DMS53 (cell line): ENCODE results near the gene EIF4EBP2.

Experiments used
- DNase-seq: peaks from one replicate; lab custom pipeline; 2025; lab: John Stamatoyannopoulos, UW

Gene EIF4EBP2, protein sequence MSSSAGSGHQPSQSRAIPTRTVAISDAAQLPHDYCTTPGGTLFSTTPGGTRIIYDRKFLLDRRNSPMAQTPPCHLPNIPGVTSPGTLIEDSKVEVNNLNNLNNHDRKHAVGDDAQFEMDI

DNA sequence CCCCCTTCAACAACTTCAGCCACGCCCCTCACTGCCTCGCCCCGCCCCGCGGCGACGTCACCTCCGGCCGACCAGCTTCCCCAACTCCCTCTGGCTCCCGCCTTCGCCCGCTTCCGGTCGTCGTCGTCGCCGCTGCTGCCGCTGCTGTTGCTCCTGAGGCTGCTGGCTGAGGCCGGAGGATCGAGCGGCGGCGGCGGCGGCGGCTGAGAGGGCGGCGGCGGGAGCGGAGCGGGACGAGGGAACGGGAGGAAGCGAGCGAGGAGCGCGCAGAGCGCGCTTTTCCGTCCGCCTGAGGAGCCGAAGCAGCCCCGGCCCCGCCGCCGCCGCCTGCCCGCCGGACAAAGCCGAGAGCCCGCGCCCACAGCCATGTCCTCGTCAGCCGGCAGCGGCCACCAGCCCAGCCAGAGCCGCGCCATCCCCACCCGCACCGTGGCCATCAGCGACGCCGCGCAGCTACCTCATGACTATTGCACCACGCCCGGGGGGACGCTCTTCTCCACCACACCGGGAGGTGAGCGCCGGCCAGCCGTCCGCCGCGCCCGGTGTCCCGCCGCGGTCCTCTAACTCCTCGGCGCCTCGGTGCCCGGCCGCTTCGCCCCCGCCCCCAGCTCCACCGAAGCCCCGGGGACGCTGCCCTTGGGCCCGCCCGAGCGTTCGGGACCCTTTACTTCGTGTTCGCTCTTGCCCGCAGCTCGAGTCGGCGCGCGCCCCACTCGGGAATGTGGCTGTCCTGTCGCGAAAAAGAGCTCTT, at the start of gene EIF4EBP2:
EIF4EBP2 (plus strand) TSS at position 110 of the 751 bp plus-strand sequence; CDS start at position 367, 257 bp downstream.
- DNase-seq: peak; percentile 97

DNA sequence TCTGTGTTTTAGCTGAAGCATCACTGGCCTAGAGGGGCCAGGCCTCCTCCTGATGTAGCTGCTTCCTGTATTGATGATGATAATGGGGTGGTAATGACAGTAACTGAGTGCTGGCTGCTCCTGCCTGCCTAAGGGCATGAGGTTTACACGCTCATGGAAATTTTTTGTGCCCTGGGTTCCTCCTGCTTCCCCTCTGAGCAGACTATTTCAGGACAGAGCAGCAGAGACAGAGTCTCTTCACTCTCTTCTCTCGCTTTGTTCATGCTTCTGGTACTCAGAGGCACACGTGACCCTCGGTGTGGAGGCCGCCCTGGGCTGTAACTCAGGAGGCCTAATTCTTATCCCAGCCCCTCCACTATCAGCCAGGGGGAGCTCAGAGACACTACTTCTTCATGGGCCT, 49.4 kb upstream of the EIF4EBP2 start:
- DNase-seq: no peak

DNA sequence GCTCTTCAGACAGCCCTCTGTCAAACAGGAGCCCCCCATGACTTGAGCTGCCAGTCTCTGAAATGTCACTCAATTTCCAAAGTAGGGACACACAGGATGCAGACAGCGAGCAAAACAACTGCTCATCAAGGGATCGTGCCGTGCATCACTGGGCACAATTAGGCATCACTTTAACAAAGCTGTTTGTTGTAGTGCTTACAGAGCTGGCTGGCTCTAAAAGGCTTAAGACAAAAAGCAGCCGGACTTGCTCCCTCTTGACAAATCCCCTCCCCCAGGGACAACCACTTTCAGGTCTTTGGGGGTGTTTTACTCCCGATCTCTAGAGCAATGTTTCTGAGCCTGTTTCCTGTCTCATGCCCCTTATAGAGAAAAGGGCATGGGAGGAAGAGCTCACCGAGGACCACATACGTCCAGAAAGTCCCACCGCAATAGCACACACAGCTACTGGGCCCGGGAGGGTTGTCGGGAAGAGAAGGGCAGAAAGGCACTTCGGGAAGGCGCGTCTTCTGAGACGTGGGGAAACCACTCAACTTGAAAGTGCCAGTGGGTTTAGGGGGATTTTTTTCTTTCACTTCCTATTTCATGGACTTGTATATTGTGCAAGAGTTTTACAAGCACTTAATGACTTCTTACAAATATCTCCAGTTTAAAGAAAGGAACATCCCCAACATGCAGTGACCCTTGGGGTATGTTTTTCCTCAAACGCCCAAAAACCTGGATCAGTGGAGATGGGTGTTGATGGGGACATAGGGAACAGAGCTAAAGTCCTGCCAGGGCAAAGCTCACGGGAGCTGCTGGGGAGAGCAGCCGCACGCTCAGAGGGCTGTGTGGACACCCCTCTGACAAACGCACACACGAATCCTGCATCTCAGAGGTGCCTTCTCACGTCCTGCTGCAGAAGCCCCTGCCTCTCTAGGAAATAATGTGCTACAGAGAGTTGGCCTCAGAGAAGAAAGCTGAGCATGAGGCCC, 48.6 kb upstream of the EIF4EBP2 start:
- no peak for DNase-seq

DNA sequence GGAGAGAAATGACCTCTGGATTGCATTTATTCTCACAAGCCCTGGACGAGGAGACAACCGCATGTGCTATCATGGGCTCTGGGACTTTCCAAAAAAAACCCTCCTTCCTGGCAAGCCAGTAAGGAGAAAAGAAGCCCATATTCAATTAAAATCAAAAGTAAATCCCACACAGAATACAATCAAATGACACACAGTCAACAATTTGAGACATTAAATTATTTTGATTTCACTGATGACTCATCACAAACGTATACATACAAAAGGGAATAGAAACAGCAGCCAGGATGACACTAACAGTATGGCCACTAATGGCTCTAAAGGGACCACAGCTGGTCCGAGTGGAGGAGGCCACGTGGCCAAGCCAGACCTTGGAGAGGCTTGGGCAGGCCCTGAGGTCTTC, 46.4 kb upstream of the EIF4EBP2 start:
- DNase-seq: peak; percentile 33

DNA sequence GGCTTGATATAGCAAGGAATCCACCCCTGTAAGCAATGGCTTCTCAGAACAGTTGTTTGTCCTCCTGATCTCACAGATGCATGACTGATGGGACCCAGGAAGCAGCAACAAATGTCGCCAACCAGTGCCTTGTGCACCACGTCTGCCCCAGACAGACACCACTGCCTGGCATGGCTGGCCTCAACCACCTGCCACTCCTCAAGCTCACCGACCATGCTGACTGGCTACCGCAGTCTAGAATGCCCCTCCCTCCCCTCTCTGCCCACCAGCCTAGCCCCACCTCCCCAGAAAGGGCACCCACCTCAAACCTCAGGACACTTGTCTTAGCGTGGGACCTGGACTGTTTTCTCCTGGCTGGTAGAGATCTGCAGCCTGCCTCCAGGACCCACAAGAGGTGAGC, 45.5 kb upstream of the EIF4EBP2 start:
- DNase-seq: peak; percentile 32

DNA sequence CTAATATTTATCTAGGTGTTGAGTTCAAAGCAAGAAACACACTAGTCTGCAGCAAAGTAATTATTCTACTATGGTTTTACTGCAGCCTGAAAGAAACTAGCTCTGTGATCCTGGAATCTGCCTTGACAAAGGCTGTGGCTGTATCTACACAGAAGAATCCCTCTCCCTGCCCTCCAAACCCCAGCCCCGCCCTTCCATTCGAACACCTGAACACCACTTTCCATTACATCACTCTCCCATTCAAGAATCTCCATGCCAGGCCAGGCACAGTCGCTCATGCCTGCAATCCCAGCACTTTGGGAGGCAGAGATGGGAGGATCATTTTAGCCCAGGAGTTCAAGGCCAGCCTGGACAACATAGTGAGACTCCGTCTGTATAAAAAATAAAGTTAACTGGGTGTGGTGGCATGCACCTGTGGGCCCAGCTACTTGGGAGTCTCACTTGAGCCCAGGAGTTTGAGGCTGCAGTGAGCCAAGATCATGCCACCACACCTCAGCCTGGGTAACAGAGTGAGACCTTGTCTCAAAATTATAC, 44.9 kb upstream of the EIF4EBP2 start:
- no peak for DNase-seq

DNA sequence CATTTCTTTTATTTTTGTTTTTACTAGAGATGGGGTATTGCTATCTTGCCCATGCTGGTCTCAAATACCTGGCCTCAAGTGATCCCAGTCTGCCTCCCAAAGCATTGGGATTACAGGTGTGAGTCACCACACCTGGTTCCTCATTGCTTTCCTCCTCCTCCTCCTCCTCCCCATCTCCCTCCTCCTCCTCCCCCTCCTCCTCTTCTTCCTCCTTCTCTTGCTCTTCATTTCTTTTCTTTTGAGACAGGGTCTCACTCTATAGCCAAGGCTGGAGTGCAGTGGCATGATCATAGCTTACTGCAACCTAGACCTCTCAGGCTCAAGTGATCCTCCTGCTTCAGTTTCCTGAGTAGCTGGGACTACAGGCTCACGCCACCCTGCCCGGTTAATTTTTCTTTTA, 43.7 kb upstream of the EIF4EBP2 start:
- DNase-seq: no peak

DNA sequence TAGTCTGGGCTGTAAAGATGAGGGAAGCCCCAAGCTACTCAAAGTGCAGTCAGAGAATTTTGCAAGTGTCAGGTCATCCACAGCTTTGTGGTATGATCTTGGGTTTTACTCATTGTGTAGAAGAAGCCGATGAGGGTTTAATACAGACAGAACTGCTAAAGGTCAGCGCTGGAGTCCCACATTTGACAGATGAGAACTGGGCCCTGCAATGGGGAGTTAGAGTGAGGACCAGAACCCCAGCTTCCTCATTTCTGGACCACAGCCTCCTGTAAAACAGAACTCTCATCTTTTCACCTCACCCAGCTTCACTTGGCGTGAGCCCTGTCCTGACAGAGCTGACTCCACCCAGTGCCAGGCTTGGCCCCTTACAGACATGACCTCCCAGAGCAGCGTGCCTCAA, 41.6 kb upstream of the EIF4EBP2 start:
- DNase-seq: no peak

DNA sequence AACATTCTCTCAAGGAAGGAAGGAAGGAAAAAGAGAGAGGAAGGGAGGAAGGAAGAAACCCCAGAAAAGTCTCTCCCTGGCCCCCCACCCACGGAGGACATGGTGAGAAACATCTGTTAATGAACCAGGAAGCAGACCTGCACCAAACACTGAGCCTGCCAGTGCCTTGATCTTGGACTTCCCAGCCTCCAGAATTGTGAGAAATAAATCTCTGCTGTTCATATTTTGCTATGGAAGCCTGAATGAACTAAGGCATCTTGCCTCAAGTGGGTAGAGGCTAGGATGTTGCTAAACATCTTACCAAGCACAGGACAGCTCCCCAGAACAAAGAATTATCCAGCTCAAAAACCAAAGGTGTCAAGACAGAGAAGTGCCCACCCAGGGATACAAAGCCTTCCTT, 40.7 kb upstream of the EIF4EBP2 start:
- DNase-seq: no peak

DNA sequence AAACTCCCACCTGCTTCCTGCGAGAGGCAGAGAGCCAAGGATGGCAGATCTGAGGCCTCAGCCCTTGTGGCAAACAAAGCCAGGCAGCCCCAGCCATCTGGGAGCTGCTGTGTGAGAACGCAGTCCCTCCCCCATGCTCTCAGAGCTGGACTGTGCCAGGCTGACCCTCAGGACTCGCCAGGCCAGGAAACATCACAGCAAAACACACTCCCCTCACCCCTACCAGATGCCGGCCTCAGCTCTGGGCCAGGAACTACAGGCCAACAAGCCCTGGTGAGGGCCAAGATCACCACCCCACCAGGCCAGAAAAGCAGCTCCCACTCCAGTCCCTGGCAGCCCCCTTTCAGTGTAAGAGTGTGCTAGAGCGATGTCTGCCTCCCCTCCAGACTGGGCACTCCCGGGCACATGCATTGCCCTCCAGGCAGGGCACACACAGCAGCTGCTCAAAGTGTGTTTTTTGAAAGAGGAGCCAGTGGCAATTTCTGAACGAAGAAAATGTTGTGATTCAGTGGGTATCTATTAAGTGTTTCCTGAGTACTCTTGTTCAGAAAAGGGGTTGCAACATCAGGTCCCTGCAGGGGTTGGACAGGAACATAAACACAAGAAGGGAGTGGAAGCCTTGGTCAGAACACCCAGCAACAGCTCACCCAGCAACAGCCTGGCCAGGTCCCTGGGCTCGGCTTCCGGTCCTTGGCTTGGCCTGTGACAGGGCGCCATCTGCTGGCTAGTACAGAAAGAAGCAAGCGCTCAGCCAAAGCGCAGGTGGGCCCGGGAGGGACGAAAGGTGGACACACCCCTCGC, 39.8 kb upstream of the EIF4EBP2 start:
- peak; percentile 94 for DNase-seq

DNA sequence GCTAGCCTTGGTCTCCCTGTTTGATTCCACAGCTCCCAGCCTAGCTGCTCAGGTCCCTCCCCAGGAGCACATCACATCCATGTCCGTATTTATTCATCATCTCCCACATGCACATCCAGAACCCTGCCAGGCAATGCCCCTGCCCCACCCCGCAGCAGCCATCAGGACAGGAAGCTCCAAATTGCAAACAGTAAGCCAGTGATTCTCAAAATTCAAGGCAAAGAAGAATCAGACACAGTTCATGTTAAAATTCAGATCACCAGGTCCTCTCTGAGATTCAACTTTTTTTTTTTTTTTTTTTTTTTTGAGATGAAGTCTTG, 39.2 kb upstream of the EIF4EBP2 start:
- no peak for DNase-seq

DNA sequence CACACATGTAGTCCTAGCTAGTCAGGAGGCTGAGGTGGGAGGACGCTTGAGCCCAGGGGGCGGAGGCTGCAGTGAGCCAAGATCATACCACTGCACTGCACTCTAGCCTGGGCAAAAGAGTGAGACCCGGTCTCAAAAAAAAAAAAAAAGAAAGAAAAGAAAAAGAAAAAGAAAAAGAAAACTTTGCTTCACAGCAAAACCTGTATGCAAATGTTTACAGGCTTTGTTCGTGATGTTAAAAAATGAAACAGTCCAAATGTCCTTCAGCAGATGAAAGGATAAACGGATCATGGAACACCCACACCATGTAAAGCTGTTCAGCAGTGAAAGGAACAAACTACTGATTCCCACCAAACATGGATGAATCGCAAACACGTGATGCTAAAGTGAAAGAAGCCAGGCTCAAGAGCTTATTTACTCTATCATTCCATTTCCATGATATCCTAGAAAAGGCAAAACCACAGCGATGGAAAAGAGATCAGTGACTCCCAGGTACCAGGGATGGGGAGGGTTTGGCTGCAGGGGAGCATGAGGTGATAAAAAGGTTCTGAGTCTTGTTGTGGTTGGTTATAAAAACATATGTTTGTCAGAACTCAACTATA, 36.6 kb upstream of the EIF4EBP2 start:
- no peak for DNase-seq

DNA sequence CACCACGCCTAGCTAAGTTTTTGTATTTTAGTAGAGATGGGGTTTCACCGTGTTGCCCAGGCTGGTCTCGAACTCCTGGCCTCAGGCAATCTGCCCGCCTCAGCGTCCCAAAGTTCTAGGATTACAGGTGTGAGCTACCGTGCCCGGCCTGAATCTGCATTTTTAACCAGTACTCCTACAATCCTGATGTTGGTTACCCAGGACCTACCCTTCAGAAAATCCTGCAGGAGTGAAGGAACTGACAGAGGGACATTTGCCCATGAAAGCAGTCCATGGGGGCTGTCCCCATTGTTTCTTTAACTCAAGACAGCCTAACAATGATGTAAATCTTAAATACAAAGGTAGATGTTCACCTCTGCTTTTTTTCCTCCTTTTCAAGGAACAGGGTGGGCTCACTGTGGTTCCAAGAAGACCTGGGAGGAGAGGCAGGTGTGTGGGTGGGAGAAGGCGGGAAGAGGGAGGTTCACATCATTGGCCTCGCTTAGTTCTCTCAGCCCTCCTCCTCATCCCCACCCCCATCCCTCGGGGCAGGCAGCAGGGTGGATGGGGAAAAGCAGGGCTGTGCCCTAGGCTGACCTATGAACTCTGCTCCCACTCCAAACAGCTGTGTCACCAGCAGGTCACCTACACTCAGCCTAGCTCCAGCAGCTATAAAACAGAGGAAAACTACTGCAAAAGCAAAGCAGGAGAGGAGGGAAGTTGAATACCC, 35.0 kb upstream of the EIF4EBP2 start:
- no peak for DNase-seq

DNA sequence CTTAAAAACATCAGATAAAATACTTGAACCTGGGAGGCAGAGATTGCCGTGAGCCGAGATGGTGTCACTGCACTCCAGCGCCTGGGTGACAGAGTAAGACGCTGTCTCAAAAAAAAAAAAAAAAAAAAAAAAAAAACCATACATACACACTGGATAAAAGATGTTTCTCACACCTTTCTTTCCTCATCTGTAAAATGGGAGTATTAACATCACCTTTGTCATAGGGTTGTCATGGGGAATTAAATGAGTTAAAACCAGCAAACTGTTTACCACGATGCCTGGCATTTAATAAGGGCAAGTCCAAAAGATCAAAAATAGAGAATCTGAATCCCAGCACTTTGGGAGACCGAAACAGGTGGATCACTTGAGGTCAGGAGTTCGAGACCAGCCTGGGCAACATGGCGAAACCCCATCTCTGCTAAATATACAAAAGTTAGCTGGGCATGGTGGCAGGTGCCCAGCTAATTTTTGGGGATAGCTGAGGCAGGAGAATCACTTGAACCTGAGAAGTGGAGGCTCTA, 34.4 kb upstream of the EIF4EBP2 start:
- no peak for DNase-seq

DNA sequence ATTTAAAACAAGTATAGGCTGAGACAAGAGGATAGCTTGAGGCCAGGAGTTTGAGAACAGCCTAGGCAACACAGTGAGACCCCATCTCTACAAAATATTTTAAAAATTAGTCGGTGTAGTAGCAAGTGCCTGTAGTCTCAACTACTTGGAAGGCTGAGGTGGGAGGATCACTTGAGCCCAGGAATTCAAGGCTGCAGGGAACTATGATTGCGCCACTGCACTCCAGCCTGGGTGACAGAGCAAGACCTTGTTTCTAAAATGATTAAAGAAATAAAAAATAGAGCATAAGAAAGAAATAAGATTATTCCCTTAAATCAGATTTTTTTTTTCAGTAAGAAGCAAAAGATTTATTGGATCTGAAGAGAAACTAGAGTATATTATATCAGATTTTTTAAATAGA, 33.2 kb upstream of the EIF4EBP2 start:
- DNase-seq: no peak

DNA sequence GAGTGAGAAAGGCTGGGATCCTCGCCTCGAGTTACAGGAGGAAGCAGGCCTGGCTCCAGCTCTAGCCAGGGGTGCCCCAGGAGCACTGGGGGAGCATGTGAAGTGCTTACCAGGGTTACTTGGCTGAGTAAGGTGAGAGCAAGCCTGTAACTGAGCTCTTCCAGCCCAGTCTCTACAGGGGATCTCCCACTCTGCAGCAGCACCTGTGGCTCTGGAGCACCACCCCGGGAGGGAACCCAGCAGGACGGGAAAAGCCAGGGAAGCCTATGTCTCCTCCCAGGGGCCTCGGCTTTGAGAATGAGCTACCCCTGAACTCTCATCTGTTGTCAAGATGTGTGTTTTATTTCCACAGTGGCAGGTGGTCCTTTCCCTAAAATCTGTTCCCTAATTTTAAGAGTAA, 32.1 kb upstream of the EIF4EBP2 start:
- DNase-seq: no peak

DNA sequence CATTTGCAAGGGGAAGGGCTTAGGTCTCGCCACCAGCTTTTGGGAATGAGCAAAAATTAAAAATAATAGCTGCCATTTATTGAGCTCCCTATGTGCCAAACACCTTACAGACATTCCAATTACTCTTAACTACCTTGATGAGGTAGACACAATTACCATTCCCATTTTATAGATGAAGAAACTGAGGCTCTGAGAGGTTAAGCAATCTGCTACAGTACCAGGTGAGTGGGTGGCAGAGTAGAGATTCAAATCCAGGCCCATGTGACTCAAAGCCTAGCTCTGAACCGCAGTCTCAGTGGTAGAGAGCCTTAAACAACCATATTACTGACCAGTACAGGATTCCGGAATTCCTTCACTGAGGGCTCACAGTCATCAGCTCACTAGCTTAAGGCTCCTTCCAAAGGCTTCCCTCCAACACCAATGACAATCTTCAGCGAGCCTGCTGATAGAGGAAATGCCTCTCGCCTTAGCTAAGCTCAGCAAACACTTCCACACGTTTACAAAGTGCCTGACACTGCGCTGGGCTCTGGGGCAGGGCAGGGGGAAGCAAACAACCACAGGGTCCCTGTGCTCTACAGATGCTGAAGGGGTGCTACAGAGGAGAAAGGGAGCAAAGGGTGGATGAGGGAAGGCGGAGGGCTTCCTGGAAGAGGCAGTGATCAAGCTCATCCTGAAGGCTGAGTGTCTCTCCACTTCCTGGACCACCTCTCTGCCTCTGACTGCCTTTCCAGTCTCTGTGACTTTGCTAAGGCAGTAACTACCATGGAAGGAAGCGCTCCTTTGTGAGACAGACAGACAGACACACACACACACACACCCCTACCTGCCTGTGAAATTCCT, 28.9 kb upstream of the EIF4EBP2 start:
- DNase-seq: peak; percentile 18

DNA sequence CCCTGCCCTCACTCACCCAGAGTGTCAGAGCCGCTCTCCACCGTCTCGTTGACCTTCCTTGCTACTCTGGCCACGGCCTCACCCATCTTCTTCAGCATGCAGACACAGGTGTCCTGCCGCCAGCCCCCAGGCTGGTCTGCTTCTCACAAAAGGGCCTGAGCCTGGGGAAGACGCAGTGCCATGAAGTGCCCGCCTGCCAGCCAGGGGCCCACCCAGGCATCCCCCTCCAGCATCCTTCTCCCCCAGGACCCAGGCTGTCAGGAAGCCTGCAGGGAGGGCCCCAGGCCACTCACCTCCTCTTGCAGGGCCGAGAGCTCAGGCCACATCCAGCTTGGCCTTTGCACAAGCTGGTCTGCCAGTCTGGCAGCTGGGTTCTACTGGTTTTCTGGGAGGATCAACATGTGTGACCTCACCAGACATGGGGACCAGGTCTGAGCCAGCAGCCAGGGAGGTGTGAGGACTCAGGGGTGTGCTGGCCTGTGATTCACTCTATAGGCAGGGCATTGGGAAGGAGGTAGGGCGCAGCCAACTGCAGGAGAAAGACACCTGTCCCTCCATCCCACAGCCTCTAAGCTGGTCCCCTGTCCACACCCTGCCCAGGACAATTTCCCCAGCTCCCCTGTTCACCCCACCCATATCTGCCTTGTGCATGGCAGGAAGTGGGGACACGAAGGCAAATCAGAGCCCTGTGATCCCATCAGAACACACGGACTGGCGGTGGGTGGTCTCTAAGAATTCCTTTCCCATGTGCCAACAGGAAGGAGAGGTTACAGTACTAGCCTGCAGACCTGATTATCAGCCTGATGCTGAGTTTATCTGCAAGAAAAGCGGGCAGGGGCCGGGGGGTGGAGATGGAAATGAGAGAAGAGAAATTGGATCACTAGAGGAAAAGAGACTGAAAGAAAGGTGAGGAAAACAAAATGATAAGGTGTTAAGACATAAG, 27.2 kb upstream of the EIF4EBP2 start:
- DNase-seq: no peak
